DOHH2 (cell line): ENCODE data around the gene KCNJ6.

ENCODE experiments used
- EZH2phosphoT487 ChIP-seq: fragments of 200-600 bp; sonication (generic); IDR thresholded peaks from 2 replicates; pipeline ENCODE4 v1.6.1; 2017; ENCODE audit warnings: borderline replicate concordance, mild to moderate bottlenecking, antibody characterized with exemption, low read length, moderate library complexity, mixed read lengths
- TF ChIP-seq, protein P1 (sequence below): fragments of 200-600 bp; sonication (generic); IDR thresholded peaks from one replicate; pipeline ENCODE4 v1.5.1; 2014; ENCODE audit warnings: antibody characterized with exemption, mild to moderate bottlenecking, low read depth, low read length; ENCODE audit not compliant: poor library complexity, severe bottlenecking

DNA sequence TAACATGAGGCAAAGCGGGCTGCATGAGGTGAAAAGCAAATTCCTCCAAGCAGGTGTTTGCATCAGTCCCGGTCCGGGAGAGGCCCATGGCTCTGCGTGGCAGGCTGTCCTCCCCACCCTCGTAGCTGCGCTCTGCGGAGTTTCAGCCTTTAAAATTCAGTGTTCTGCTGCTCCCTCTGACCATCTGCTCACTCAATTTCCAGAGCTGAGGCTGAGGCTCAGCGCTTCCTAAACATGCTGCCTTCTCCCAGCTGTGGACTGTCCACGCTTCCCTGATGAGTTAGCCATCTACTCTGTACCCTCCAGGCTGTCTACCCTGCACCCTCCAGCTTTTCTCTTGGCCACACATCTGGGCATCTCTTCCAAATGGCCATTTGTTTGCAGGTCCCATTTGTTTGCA, 87.7 kb downstream of the KCNJ6 start:
- TF ChIP-seq, protein P1, sequence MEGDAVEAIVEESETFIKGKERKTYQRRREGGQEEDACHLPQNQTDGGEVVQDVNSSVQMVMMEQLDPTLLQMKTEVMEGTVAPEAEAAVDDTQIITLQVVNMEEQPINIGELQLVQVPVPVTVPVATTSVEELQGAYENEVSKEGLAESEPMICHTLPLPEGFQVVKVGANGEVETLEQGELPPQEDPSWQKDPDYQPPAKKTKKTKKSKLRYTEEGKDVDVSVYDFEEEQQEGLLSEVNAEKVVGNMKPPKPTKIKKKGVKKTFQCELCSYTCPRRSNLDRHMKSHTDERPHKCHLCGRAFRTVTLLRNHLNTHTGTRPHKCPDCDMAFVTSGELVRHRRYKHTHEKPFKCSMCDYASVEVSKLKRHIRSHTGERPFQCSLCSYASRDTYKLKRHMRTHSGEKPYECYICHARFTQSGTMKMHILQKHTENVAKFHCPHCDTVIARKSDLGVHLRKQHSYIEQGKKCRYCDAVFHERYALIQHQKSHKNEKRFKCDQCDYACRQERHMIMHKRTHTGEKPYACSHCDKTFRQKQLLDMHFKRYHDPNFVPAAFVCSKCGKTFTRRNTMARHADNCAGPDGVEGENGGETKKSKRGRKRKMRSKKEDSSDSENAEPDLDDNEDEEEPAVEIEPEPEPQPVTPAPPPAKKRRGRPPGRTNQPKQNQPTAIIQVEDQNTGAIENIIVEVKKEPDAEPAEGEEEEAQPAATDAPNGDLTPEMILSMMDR: no peak
- no peak for TF ChIP-seq EZH2phosphoT487
